22Rv1 (cell line): ENCODE data around the gene CPAMD8.

Source experiments
- ZFX ChIP-seq: fragments of 450-650 bp; IDR thresholded peaks from 2 replicates; pipeline ENCODE4 v1.6.1; 2017; ENCODE audit warnings: antibody characterized with exemption, borderline replicate concordance
- TF ChIP-seq, protein P1 (sequence below): fragments of 450-650 bp; IDR thresholded peaks from 2 replicates; pipeline ENCODE4 v1.5.1; 2017; ENCODE audit warnings: mild to moderate bottlenecking

DNA sequence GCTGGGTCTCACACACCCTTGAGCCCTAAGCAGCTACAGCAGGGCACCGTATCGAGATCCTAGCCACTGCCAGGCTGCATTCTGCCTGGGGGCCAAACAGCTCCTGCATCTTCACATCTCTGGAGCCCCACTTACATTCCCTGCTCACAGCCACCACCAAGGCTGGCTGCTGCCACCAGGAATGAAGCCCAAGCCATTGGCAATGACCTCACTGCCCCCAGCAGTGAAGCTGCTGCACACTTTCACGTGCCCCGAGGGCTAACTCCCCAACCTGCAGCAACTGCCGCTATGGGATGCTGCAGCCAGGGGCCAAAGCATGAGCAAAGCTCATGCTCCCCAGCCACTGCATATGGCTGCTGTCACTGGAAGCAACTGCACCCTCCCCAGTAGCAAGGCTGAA lies 95.9 kb downstream of the CPAMD8 start:
- TF ChIP-seq, protein P1, sequence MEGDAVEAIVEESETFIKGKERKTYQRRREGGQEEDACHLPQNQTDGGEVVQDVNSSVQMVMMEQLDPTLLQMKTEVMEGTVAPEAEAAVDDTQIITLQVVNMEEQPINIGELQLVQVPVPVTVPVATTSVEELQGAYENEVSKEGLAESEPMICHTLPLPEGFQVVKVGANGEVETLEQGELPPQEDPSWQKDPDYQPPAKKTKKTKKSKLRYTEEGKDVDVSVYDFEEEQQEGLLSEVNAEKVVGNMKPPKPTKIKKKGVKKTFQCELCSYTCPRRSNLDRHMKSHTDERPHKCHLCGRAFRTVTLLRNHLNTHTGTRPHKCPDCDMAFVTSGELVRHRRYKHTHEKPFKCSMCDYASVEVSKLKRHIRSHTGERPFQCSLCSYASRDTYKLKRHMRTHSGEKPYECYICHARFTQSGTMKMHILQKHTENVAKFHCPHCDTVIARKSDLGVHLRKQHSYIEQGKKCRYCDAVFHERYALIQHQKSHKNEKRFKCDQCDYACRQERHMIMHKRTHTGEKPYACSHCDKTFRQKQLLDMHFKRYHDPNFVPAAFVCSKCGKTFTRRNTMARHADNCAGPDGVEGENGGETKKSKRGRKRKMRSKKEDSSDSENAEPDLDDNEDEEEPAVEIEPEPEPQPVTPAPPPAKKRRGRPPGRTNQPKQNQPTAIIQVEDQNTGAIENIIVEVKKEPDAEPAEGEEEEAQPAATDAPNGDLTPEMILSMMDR, result no peak
- no peak for TF ChIP-seq ZFX
